HG03025 (cell line): ENCODE data around the gene HS6ST1.

ENCODE experiments used
- ATAC-seq: cut with Tn5 transposase; IDR thresholded peaks from one replicate; pipeline ENCODE4 v1.9.1; 2021; ENCODE audit warnings: mild to moderate bottlenecking, moderate library complexity; ENCODE audit not compliant: unreplicated experiment, low FRiP score

The HS6ST1 gene

DNA sequence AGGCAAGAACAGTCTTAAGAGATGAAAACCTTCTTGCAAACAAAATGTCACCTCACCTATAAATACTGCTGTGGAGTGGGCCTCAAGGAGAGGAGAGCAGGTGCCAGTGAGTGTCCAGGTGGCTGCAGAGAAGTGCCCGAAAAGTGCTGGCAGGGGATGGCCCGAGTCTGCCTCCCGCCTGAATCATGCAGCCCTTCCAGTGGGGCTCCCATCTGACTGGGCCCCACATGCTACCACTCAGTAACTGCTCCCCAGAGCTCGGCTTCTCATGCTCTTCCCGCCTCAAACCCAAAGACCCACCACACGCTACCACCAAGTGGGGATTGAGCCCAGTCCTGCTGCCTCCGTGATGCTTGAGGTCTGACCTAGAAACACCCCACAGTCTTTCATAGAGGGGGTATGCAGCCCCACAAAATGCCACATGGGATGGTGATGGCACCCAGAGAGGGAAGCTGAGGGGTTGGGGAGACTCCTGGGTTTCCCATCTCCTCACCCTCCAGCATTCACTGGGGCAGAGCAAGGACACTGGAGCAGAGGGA is 7.4 kb downstream of the HS6ST1 start:
- ATAC-seq, result no peak

DNA sequence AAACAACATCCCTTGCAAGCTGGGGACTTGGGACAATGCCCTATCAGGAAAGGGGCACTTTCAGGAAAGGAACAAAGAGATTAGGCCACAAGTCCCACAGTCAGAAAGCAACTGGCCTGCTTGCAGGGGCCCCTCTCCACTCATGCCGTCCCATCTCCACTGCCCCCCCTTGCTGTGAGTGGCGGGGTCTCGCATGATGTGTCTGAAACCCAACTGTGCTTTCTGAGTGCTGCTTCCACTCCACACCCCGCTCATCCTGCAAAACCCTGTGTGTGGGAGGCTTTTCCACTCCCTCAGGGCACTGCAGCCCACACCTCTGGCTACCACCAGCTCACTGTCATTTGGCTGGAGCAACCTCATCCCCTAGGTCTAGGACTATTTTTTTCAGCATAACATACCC is 7.9 kb downstream of the HS6ST1 start:
- ATAC-seq, result no peak

DNA sequence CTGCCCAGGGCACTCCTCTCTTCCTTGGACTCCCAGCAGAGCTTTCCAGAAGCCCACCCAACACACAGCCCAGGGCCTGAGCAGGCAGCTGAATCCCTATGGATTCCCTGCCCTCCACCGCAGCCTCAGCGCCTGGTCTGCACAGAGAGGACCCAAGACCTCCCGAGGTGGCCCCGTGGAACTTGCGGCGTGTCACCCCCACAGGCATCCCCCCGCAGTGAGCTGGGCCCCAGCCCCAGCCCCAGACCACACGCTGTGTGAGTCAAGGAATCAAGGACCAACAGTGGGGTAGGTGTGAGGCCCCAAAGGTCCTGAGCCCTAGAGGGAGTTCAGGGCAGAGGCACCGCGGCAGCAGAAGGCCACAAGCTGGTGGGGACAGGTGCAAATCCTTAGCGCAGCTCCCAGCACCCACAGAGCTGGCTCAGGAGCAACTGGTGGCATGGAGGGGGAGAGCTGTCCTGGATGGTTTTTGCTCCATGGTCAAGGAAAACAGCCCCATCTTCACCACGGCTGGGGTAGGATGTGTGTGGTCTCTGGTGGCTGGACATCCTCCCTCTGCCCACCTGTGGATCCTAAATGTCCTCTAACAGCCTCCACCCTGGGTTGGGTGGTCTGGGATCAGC is 8.5 kb downstream of the HS6ST1 start:
- ATAC-seq, result no peak

DNA sequence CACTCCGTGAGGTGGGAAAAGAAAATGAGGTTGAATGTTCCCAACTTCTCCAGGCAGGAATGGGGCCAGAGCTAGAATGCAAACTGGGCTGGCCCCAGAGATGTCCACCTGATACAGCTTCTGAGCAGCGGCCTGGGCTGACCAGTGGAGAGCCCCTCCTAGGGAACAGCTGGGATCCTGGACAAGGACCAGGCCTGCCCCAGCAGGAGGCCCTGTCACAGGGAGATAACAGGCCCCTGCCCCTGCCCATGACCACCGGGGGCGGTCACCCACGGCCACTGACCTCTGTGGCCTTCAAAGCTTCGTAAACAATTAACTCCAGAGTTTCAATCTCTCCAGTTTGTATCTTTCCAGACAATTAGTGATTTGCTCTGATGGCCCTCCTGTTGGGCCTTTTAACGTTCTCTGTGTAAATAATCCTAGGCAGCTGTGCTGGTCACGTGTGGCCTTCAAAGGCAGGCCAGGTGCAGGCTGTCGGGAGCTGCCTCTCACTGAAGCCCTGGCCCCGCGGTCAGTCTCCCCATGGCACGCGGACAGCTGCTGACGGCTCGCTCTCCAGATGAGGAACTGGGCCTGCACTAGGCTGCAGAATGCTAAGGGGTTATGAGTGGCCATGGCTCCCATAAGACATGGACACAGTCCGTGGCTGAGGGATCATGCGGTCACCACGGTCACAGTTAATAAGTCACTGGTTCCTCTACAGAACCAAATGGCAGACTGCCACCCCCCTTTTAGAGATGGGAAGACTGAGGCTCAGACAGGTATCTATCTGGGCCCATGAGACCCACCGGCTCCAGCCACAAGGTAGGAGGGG is 9.2 kb downstream of the HS6ST1 start:
- ATAC-seq, result no peak

DNA sequence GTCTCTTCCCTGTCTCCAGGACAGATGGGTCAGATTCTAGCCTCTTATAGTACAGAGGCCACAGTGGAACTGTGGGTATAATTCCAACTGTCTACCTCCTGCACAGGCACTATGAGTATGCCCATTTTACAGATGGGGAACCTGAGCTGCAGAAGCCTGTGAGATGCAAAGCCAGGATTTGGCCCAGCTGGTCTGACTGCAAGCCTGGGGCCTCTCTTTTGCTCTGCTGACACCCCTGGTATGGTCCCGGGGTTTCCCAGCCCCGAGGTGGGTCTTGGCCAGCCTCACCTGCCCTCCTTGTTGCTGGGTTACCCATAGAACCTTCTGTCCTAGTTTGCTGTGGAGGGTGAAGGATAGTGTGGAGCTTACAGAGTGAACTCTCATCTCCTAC is 9.8 kb downstream of the HS6ST1 start:
- no peak for ATAC-seq

DNA sequence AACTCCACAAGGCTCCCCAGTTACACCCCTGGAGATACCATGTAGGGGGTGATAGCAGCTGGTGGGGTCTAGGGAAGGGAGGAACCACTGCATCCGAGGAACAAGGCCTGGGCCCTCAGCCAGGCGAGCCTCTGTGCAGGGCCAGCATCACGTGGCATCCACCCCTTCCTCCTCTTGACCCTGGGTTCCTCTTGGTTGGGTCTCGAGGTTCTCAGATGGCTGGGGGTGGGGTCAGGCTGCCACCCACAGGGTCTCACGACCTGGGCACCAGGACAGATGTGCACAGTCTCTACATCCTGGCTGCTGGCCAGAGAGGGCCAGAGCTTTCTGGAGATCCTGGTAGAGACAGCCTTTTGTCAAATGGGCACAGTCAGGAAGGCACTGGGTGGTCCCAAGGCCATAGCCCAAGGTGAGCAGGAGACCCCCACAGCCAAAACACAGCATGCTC is 10.4 kb downstream of the HS6ST1 start:
- ATAC-seq, result no peak

DNA sequence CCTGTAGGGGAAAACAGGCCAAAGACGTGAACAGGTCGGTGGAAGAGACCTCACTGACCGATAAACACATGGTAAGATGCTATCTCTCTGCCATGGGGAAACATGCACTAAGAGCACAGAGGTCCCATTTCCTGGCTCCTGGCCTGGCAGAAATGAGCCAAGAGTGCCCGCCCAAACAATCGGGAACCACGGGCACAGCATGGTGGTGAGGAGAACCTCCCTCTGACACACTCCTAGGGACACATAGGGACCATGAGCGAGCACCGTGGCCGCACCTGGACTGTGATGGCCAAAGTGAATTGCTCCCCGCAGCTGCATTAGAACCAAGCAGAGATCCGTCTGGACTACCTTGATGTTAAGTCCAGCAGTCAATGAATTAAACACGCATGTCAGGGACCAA is 11.1 kb downstream of the HS6ST1 start:
- no peak for ATAC-seq

DNA sequence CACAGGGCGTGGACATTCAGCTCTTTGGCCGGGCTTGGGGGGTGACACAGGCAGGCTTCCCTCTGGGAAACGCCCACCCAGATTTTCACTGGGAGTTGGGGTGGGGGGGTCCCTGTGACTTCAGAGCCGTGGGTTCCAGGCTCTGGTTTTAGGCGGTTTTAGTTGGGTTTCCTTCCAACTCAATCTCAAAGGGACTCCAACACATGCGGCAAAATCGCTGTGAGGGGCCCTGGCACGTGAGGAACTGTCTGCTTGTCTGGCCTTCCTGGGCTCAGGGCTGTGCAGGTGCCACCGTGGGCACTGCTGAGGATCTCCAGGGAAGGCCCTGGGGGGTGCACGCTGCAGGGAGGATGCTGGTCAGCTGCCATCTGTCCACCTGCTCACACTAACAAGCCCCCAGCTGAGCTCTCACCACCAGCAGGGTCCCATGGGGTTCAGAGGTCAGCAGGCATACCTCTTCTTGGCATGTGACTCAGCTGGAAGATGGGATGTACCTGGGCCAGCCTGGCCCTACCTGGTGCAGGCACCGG is 11.7 kb downstream of the HS6ST1 start:
- ATAC-seq, result no peak

DNA sequence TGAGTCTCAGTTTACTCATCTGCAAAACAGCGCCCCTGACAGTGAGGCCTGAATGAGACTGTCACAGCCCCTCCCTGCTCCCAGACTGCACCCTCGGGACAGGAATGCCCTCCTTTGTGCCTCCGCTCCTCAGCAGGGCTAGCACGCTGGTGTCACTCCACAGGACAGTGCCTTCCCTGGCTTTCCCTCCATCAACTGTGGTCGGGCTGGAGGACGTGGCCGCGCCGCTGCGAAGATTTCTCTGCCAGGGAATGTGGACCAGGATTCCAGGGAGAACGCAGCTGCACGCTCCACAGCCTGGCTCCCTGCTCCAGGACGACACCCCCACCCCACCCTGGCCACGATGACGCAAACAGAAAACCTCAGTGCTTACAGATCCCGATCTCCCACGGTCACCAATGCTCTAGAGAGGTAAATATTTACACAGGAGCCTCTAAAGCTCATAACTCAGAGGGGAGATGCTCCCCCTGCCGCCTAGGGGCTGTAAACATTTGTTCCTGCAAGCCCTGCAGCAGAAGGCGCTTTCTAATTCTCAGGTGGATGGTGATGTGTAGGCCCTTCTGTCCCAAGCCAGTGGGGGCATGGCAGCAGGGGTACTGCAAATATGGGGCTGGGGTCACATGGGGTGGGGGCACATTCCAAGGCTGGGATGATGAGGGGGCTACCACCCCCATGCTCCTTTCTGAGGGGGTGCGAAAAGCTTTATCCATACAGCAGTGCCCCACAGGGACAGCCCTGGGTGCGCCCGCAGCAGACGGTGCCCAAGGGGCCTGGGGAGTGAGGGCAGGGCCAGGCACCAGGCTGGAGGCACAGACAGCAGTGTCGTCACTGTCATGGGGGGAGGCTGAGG is 12.4 kb downstream of the HS6ST1 start:
- ATAC-seq, result no peak

DNA sequence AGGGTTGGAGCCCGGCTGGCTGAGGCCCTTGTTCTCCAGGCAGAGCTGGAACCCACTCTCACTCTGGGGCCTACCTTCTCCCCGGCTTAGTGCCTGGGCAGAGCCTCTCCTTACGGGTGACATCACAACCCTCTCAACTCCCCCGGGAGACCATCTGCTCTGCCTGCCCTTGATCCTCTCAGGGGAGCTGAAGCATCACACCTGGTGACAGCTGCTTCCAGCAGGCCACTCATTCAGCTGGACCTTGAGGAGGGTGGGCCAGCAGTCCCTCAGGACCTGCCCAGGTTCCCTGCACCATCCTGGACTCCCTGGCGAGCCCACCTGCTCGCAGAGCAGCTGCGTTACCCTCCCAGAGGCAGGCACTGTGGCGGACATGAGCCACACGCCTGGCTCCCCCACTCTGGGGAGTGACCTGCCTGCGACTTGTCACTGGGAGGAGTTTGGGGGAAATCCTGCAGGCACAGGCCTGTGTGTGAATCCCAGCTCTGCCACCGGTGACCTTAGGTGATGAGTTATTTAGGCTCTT is 13.1 kb downstream of the HS6ST1 start:
- no peak for ATAC-seq

DNA sequence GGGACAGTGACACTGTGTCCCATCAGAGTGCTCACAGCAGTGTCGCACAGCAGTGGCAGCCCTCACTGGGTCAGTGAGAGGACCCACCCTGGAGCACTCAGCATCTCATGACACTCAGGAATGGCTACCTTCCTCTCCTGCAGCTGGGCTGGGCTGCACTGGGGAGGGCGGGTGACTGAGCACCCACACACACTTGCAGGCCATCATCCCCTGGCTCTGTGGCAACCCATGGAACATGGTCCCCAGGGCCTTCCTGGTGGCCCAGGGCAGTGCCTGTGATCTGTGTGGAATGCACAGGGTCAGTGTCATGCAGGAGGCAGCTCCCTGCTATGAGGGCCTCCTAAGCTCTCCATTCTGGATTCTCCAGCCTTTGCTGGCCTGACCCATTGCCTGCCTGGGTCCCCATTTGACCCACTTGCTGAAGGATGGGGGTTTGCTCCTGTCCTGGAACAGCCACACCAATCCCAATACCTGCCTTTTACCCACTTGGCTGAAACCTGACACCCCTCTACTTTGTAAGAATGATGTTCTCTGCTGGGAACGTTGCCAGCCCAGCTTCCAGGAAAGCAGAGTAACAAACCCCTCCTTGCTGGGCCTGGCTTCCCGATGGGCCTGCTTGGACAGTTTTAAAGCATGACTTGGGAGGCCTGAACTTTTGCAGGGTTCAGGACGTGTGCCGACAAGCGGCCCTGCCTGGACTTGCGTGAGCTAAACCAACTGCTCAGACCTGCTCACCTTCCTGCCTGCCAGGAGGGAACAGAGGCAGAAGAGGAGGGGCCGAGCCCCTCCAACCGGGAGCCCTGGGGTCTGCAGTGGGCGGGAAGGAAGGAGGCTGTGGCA is 13.7 kb downstream of the HS6ST1 start:
- ATAC-seq, result no peak

DNA sequence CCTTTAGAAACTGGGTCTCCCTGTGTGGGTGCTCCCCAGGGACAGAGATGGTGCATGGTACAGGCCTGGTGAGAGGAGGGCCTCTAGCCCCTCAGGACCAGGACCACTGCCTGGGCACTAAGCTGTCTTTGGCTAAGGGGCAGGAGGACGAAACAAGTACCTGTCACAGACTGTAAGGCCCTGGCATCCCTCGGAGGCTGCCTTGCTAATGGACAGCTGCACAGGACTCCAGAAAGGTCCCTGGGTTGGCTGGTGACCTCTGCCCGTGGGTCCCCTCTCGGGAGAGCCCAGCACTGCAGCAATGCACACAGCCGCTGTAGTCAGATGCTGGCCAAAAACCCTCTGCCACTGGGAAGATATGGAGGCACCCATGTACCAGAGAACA is 14.3 kb downstream of the HS6ST1 start:
- ATAC-seq, result no peak

DNA sequence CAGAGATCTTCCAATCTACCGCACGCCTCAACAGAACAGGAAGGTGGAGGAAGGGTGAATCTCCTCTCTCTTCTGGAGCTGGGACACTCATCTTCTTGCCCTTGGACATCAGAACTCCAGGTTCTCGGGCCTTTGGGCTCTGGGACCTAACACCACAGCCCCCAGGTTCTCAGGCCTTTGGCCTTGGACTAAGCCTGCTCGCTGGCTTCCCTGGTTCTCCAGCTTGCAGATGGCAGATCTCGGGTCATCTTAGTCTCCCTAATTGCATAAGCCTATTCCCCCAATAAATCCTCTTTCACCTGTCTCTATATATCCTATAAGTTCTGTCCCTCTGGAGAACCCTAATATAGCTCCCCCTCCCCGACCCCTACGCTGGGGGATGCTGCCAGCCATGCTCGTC is 14.8 kb downstream of the HS6ST1 start:
- ATAC-seq, result no peak

DNA sequence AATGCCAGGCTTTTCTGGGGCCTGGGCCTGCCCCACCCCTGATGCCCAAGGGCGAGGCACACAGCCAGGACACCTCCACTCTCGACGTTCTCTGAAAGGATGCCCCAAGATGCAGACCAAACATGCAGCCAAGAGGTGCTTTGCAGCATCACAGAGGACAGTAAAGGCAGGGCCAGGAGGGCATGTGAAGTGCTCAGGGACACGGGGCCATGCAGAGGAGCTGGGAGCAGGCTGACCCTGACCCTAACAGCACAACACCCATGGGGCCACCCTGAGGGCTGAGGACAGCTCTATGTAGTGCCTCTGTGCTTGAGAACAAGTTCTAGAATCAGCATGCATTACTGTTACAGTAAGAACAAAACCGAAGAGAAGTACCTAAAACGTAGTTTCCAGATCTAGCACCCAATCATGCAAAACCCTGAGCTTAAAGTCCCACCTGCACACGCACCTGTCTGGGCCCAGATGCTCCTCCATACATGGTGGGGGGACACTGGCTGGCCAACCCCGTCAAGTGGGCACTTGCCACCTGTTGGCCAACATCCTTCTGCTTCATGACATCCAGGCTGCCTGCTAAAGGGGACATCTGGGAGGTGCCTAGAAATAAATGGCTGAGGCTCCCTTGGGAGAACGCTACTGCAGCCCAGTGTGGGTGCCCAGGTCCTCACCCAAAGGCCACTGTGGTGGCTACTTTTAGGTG is 15.4 kb downstream of the HS6ST1 start:
- ATAC-seq, result no peak

DNA sequence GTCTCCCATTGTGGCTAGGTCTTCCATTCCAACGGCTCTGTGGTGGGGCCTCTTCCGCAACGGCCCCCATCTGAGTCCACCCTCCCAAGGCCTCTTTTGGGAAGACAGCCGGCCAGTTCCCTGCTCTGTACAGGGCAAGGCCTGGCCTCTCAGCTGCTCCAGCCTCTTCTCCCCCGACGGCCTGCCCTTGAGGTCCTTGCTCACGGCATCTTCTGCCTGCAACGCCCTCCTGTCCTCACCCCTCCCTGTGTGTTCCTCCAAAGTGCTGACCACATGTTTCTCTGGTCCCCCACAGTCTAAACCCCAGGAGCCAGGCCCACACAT is 16.0 kb downstream of the HS6ST1 start:
- no peak for ATAC-seq

DNA sequence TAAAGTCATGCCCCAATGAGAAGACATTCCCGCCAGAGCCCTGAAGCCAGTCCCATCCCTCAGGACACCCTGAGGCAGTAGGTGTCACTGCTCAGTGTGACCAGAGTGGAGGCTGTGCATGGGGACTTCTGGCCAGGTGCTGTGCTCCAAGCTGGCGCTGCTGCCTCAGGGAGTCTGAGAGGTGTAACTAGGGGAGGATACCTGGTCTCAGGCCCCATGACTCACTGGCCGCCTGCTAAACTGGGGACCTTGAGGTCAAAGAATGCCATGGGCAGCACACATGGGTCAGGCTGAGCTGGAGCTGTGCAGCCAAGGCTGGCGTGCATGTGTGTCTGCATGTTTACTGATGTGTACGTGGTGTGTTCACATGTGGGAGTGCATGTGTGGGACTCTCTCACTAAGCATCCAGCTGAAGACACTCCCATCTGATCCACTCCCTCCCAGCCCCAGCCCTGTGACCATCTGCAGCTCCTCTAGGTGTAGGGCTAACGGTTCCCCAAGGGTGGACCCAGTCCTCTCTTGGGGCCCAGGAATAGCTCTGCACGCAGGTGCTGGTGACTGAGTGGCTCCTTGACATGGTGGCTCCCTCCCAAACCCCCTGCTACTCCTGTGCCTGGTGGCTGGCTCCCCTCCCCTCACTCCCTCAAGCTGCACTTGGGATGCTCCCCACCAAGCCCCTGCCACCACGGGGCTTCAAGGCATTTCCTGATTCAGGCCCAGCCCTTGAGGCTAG is 16.5 kb downstream of the HS6ST1 start:
- no peak for ATAC-seq

DNA sequence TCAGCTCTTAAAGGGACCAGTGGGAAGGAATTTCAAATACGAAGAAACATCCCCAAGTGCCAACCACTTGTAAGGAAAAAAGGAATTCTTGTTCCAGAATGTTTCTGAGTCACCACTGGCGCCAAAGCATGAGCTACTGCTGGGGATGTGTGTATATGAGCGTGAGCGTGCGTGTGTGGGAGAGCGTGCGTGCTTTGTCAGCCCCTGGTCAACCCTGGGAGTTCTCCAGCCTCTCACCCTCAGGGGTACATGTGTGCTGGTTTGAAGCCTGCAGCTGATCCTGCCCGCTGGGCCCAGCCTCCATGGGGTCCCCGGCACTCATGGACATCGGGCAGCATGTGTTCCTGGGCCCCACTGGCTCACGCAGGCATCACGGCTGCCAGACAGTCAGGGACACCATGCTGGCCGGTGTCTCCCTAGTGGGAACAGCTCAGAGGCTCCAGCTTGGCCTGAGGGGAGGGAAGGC is 17.1 kb downstream of the HS6ST1 start:
- ATAC-seq, result no peak

DNA sequence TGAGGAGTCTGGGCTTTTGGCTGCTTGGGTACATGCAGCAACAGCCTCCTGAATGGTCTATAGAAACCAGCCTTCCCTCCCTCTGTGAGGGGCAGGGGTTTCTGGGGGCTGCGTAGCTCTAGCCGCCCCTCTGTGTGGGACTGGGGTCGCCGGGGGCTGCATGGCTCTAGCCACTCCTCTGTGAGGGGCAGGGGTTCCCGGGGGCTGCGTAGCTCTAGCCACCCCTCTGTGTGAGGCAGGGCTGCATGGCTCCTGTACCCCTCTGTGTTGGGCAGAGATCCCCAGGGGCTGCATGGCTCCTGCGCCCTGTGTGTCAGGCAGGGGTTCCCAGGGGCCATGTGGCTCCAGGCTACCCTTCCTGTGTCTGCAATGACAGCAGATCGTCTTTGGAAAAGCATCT is 17.6 kb downstream of the HS6ST1 start:
- no peak for ATAC-seq
